Heart right ventricle (tissue), 16 donors: Measurements from ENCODE around the gene CELA2A. TPM values are rescaled to one million over a fixed set of nuclear protein-coding genes. Genes with fewer than 3 reads are reported as not detected.
A peak's percentile ranks its signal among the peaks of the same experiment; 100 is the strongest.
"Not testable (repeated sequence)": the region's sequence is repeated elsewhere in the genome, so short reads cannot be mapped to it uniquely, and the experiment has no call there.

Experiments used
- ATAC-seq, 8 donors: fragments of 200-7000 bp; cut with Tn5 transposase; one replicate each; pipeline ENCODE4 v1.9.1; 2020; ENCODE audit warnings: mild to moderate bottlenecking in 8 of 8, moderate library complexity in 8 of 8, moderate number of reproducible peaks in 1 of 8
- DNase-seq, 2 donors: peaks; one replicate each; pipeline ENCODE4 v3.0.0-alpha.2; 2020
- H3K27ac ChIP-seq, 10 donors: fragments of 200-600 bp; sonication (generic) in 2 of 10; one replicate each; pipeline versions ENCODE4 v1.5.0 to v1.8.0; 2020 to 2022; ENCODE audit warnings: mild to moderate bottlenecking in 3 of 10
- H3K27me3 ChIP-seq, 7 donors: fragments of 200-600 bp; one replicate each; pipeline ENCODE4 v1.8.0; 2021 to 2022; ENCODE audit warnings: mild to moderate bottlenecking in 2 of 7
- H3K36me3 ChIP-seq, 9 donors: fragments of 200-600 bp; sonication (generic) in 1 of 9; one replicate each; pipeline versions ENCODE4 v1.5.0 to v1.8.0; 2020 to 2022; ENCODE audit warnings: mild to moderate bottlenecking in 2 of 9
- H3K4me1 ChIP-seq, 9 donors: fragments of 200-600 bp; sonication (generic) in 1 of 9; one replicate each; pipeline versions ENCODE4 v1.5.0 to v1.8.0; 2020 to 2022; ENCODE audit warnings: mild to moderate bottlenecking in 4 of 9
- H3K4me3 ChIP-seq, 10 donors: fragments of 200-600 bp; sonication (generic) in 2 of 10; one replicate each; pipeline versions ENCODE4 v1.5.0 to v1.8.0; 2020 to 2022; ENCODE audit warnings: mild to moderate bottlenecking in 7 of 10, moderate library complexity in 2 of 10
- H3K9me3 ChIP-seq, 11 donors: fragments of 200-600 bp in 10 of 11; sonication (generic) in 2 of 11; one replicate each; pipeline versions ENCODE4 v1.5.0 to v1.8.0; 2013 to 2022; ENCODE audit warnings: mild to moderate bottlenecking in 2 of 11, control low read depth in 1 of 11, moderate library complexity in 1 of 11
- WGBS, 2 donors: extraction: QIAGEN DNeasy Blood & Tissue Kit; methylation state at CpG; one replicate each; pipeline ENCODE4 v1.1.7; 2013; ENCODE audit warnings: inconsistent platforms in 1 of 2; 5-methylcytosine and 5-hydroxymethylcytosine counted together
- intact Hi-C, 10 donors: fragments of 100-400 bp; cut with DNase I; formaldehyde crosslinking; loops; one replicate each; pipeline versions ENCODE4 v1.11.1 to v1.14.2; 2022
- polyA plus RNA-seq, 2 donors: library from polyadenylated mRNA; stranded (reverse); fragments of 200-250 nt; gene quantifications; one replicate each; pipeline ENCODE4 v1.2.3, GENCODE V29; 2013
- total RNA-seq, 10 donors: library from RNA; stranded (reverse); fragmentation: NEBNext Ultra II Directional in 3 of 10; extraction: Animal tissue kit (Norgen Biotek cat#: 25700) in 3 of 10; gene quantifications; one replicate each; pipeline versions ENCODE4 v1.2.1 to v1.2.4, GENCODE V29; 2021 to 2023
- TF ChIP-seq, protein P1 (sequence below), 9 donors: fragments of 200-600 bp; sonication (generic) in 2 of 9; IDR thresholded peaks; one replicate each; pipeline versions ENCODE4 v1.5.0 to v1.8.0; 2021 to 2022; ENCODE audit warnings: antibody characterized with exemption in 9 of 9, mild to moderate bottlenecking in 5 of 9, moderate library complexity in 1 of 9
- donor health status: Arrhythmogenic right ventricular cardiomyopathy.
- donor health status: ischemic (EF 13 %, LVEDD 7.1; RV severe dilation, severe dysfunction).
- donor health status: healthy with polysubstance abuse.
- donor health status: DM: no; HTN: yes; CAD: no.
- donor health status: DM: no; HTN: no; CAD: no.
- donor health status: ischemic (EF 25% LVEDD 6.9; RV normal size, moderate dysfunction).
- donor health status: ischemic (EF 25% LVEDD 5.7; RV mildly dilated, moderate dysfunction).
- donor health status: healthy.
- donor health status: DM: yes; HTN: yes; CAD: no.
- donor health status: Ischemic cardiomyopathy.
- donor health status: ischemic (EF 35%, LVEDD 5.7; RV mildly dilated, moderate dysfunction).
- donor health status: nonischemic (EF 11% LVEDD 7.7; RV severe dilation, severe dysfunction).
- donor health status: DM: yes; HTN: yes; CAD: no.
- donor health status: PGD.
- donor health status: ischemic (EF 29% LVEDD 5.4; RV normal size, mild dysfunction).
- donor health status: nonischemic (EF 23%, LVEDD 6.1; RV moderate dilation, normal function).

The CELA2A gene
- total and polyA plus RNA-seq, 12 donors, result 0.09 to 1.6 (median 1.1) TPM; not detected in 4

- intact Hi-C loops, result no loop called here
- Histone ChIP-seq H3K27me3 (no peaks in the 10 kb centered on the region), H3K36me3 (no peaks in the 10 kb centered on the region), H3K27ac (no peak overlapping the region), H3K4me1 (peaks cover 0 to 17% (median 0%) of the 10 kb centered on the region in 9 donors), H3K4me3 (no peak overlapping the region), H3K9me3 (no peaks in the 10 kb centered on the region)
- WGBS, 2 donors, result 78 to 83% methylated on average over 9 of the region's 9 CpGs
- DNase-seq, result no peak
- ATAC-seq, result no peak
- TF ChIP-seq, protein P1, sequence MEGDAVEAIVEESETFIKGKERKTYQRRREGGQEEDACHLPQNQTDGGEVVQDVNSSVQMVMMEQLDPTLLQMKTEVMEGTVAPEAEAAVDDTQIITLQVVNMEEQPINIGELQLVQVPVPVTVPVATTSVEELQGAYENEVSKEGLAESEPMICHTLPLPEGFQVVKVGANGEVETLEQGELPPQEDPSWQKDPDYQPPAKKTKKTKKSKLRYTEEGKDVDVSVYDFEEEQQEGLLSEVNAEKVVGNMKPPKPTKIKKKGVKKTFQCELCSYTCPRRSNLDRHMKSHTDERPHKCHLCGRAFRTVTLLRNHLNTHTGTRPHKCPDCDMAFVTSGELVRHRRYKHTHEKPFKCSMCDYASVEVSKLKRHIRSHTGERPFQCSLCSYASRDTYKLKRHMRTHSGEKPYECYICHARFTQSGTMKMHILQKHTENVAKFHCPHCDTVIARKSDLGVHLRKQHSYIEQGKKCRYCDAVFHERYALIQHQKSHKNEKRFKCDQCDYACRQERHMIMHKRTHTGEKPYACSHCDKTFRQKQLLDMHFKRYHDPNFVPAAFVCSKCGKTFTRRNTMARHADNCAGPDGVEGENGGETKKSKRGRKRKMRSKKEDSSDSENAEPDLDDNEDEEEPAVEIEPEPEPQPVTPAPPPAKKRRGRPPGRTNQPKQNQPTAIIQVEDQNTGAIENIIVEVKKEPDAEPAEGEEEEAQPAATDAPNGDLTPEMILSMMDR (IDR thresholded peaks at IDR 0.05), result no peak
These were observed 4.2 kb downstream of the CELA2A start for GRCh38 chr1:15460708-15461095.

- 66 to 75% methylated on average over 12 of the region's 15 CpGs for WGBS, 2 donors
- H3K9me3 ChIP-seq, DNase-seq, H3K27me3 ChIP-seq, intact Hi-C loops, H3K36me3 ChIP-seq, H3K4me3 ChIP-seq, H3K27ac ChIP-seq: not testable (repeated sequence)
- ATAC-seq, result peak in 2 of 8 donors; percentile 23 to 24
- peaks cover 0 to 17% (median 0%) of the 10 kb centered on the region in 9 donors for H3K4me1 ChIP-seq
These were observed 6.7 kb downstream of the CELA2A start for GRCh38 chr1:15463064-15463800.

GRCh38 chr1:15463926-15464322, 7.4 kb downstream of the CELA2A start:
- H3K27me3 ChIP-seq, ATAC-seq, H3K36me3 ChIP-seq, H3K27ac ChIP-seq, intact Hi-C loops, DNase-seq, H3K4me3 ChIP-seq, H3K9me3 ChIP-seq: not testable (repeated sequence)
- H3K4me1 ChIP-seq, result peaks cover 0 to 17% (median 0%) of the 10 kb centered on the region in 9 donors
- 90 to 91% methylated on average over 5 of the region's 5 CpGs for WGBS, 2 donors

GRCh38 chr1:15465674-15466073, 9.1 kb downstream of the CELA2A start:
- TF ChIP-seq, protein P1 (IDR thresholded peaks at IDR 0.05), result no peak
- 74 to 76% methylated on average over 7 of the region's 7 CpGs for WGBS, 2 donors
- Histone ChIP-seq H3K4me3 (no peak overlapping the region), H3K9me3 (no peaks in the 10 kb centered on the region), H3K4me1 (peaks cover 0 to 13% (median 0%) of the 10 kb centered on the region in 9 donors), H3K27me3 (no peaks in the 10 kb centered on the region), H3K36me3 (no peaks in the 10 kb centered on the region), H3K27ac (no peak overlapping the region)
- intact Hi-C loops, result no loop called here
- ATAC-seq, result no peak
- DNase-seq, result no peak

DNA sequence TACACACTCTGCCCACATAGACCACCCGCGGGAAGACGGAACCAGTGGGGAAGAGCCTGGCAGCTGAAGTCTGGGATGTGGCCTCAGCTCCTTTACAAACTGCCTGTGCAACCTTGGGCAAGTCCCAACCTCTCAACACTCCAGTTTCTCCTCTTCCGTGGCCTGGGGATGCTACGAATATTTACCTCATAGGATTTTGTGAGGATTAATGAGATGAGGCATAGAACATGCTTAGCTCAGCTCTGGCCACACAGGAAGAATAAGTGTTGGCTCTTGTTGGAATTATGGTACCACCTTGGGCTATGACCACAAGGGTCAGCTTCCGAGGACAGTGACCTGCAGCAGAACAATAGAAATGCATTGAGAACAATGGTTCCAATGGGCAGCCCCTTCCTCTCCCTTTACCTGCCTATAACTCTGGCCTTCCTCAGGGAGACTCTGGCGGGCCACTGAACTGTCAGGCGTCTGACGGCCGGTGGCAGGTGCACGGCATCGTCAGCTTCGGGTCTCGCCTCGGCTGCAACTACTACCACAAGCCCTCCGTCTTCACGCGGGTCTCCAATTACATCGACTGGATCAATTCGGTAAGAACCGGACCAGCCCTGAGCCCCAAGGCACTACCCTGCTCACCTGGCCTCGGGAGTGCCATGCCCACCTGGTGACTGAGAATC, 10.6 kb downstream of the CELA2A start:
- ATAC-seq, result not testable (repeated sequence)

GRCh38 chr1:15468145-15468544, 11.6 kb downstream of the CELA2A start:
- TF ChIP-seq, protein P1 (IDR thresholded peaks at IDR 0.05), result no peak
- Histone ChIP-seq H3K9me3 (no peaks in the 10 kb centered on the region), H3K36me3 (no peaks in the 10 kb centered on the region), H3K27ac (no peak overlapping the region), H3K4me1 (peaks cover 0 to 13% (median 0%) of the 10 kb centered on the region in 9 donors), H3K4me3 (no peak overlapping the region), H3K27me3 (no peaks in the 10 kb centered on the region)
- ATAC-seq (no peak), DNase-seq (no peak)
- intact Hi-C loops, result no loop called here

More for the DNA sequence above, 10.6 kb downstream of the CELA2A start:
- H3K27me3 ChIP-seq, H3K4me3 ChIP-seq, H3K36me3 ChIP-seq, intact Hi-C loops, H3K9me3 ChIP-seq, DNase-seq, H3K27ac ChIP-seq: not testable (repeated sequence)
- 91 to 96% methylated on average over 22 of the region's 22 CpGs for WGBS, 2 donors
- H3K4me1 ChIP-seq, result peaks cover 0 to 13% (median 0%) of the 10 kb centered on the region in 9 donors
